ENCODE results near the gene KRTAP2-4. TPM values are rescaled to one million over a fixed set of nuclear protein-coding genes. Genes with fewer than 3 reads are reported as not detected.
"Not testable (repeated sequence)": the region's sequence is repeated elsewhere in the genome, so short reads cannot be mapped to it uniquely, and the experiment has no call there.

KRTAP2-4 gene
- total and polyA plus RNA-seq, 2 of the 13 experiments (the other 11 are each of a cell fraction or from before 2014, with no cell fraction given): not detected

GRCh38 chr17:41059276-41060051 is 6.2 kb downstream of the KRTAP2-4 start (continued):
- TF ChIP-seq ATF7 (IDR thresholded peaks at IDR 0.05) (peak; percentile 14; the same call in 1 of the 2 replicates), ZSCAN9 (CRISPR knock-in tag; IDR thresholded peaks at IDR 0.05; ENCODE audit: borderline replicate concordance) (0 out of 2 replicates have a peak, but pooled peaks have one; percentile 31), IRF2 (CRISPR knock-in tag; IDR thresholded peaks at IDR 0.05) (peak; percentile 73; the same call in 1 of the 2 replicates), FOSL1 (CRISPR knock-in tag; IDR thresholded peaks at IDR 0.05; ENCODE audit: borderline replicate concordance) (peak; percentile 81; the same call in 1 of the 2 replicates), NCOR1 (IDR thresholded peaks at IDR 0.05; ENCODE audit: borderline replicate concordance, low read length) (peak; percentile 79; the same call in 1 of the 2 replicates), FOXO1 (CRISPR knock-in tag; IDR thresholded peaks at IDR 0.05) (peak; percentile 34; the same call in 1 of the 2 replicates), SOX13 (IDR thresholded peaks at IDR 0.05) (peak; percentile 55; the same call in 1 of the 2 replicates), SOX13 (CRISPR knock-in tag; conservative IDR thresholded peaks at IDR 0.05 in 1 of 2, IDR thresholded peaks at IDR 0.05 in 1 of 2) (peak in 1 of 2 experiments; percentile 90; a peak in 2 of 4 replicates), FOSL2 (CRISPR knock-in tag; IDR thresholded peaks at IDR 0.05) (peak; percentile 82), ARID5B (CRISPR knock-in tag; IDR thresholded peaks at IDR 0.05) (peak; percentile 99), BHLHE40 (IDR thresholded peaks at IDR 0.05; ENCODE audit: low read length) (0 out of 2 replicates have a peak, but pooled peaks have one; percentile 3), FOXP1 (IDR thresholded peaks at IDR 0.05) (peak; percentile 74), FOXP1 (CRISPR knock-in tag; IDR thresholded peaks at IDR 0.05) (peak; percentile 72), PAXIP1 (CRISPR knock-in tag; conservative IDR thresholded peaks at IDR 0.05) (peak; percentile 87), TBL1XR1 (IDR thresholded peaks at IDR 0.05; ENCODE audit: borderline replicate concordance, low read length, partially characterized antibody) (peak; percentile 55), TFE3 (CRISPR knock-in tag; IDR thresholded peaks at IDR 0.05) (peak; percentile 60; the same call in 1 of the 2 replicates), ATF4 (CRISPR knock-in tag; IDR thresholded peaks at IDR 0.05) (peak in 1 of 2 experiments; percentile 81; a peak in 2 of 4 replicates), DPF2 (CRISPR knock-in tag; IDR thresholded peaks at IDR 0.05; ENCODE audit: borderline replicate concordance, low read depth) (peak; percentile 79), BCL6 (CRISPR knock-in tag; IDR thresholded peaks at IDR 0.05) (peak; percentile 56; the same call in 1 of the 2 replicates)
- not testable (repeated sequence) for TF ChIP-seq ATF7 (CRISPR knock-in tag; IDR thresholded peaks at IDR 0.05)

Measured in HepG2 (cell line).